ENCODE measurements around the gene PLEKHH3.

Gene PLEKHH3

DNA sequence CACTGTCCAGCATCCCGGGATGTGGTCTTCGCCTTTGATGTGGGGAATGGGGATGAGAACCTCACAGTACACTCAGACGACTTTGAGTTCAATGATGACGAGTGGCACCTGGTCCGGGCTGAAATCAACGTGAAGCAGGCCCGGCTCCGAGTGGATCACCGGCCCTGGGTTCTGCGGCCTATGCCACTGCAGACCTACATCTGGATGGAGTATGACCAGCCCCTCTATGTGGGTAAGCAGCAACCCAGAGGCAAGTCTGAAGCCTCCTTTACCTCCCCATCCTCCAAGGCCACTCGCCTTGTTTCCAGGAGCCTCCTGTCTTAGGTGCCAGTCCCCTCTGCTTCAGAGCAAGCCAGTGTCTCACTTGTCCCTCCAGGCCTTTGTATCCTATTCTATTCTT lies 15.7 kb upstream of the PLEKHH3 start:
- ATAC-seq (ENCODE audit: insufficient read depth, low read depth) (no peak), DNase-seq (no peak)
- H4K20me1 ChIP-seq (ENCODE audit: insufficient read depth, low read length) = no peaks in the 10 kb centered on the region; the same call in 1 of the 2 replicates
- no peak overlapping the region for H3K27ac ChIP-seq (ENCODE audit: low read length)
- H3K9ac ChIP-seq (ENCODE audit: low read depth, low read length) = no peak overlapping the region
- H2AFZ ChIP-seq (ENCODE audit: low read depth, low read length) = no peak overlapping the region
- no peaks in the 10 kb centered on the region for H3K4me1 ChIP-seq (ENCODE audit: insufficient read depth, low read length)
- H3K79me2 ChIP-seq (ENCODE audit: insufficient read depth, low read length) = no peaks in the 10 kb centered on the region
- no peaks in the 10 kb centered on the region for H3K27me3 ChIP-seq (ENCODE audit: insufficient read depth, low read length, poor library complexity)
- H3K36me3 ChIP-seq (ENCODE audit: insufficient read depth, low read length) = peaks cover 18% of the 10 kb centered on the region
- H3K4me3 ChIP-seq (ENCODE audit: low read depth in 1 of 2, low read length in 2 of 2) = no peak overlapping the region
- TF ChIP-seq, protein P1, sequence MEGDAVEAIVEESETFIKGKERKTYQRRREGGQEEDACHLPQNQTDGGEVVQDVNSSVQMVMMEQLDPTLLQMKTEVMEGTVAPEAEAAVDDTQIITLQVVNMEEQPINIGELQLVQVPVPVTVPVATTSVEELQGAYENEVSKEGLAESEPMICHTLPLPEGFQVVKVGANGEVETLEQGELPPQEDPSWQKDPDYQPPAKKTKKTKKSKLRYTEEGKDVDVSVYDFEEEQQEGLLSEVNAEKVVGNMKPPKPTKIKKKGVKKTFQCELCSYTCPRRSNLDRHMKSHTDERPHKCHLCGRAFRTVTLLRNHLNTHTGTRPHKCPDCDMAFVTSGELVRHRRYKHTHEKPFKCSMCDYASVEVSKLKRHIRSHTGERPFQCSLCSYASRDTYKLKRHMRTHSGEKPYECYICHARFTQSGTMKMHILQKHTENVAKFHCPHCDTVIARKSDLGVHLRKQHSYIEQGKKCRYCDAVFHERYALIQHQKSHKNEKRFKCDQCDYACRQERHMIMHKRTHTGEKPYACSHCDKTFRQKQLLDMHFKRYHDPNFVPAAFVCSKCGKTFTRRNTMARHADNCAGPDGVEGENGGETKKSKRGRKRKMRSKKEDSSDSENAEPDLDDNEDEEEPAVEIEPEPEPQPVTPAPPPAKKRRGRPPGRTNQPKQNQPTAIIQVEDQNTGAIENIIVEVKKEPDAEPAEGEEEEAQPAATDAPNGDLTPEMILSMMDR (IDR thresholded peaks at IDR 0.05; ENCODE audit: borderline replicate concordance, extremely low read depth, low read length, poor library complexity, severe bottlenecking) = no peak
- no peak for TF ChIP-seq EZH2 (IDR thresholded peaks at IDR 0.05; ENCODE audit: borderline replicate concordance, low read depth, low read length, severe bottlenecking)
- H3K4me2 ChIP-seq (ENCODE audit: insufficient read depth, low read length) = no peak overlapping the region
- H3K9me3 ChIP-seq (ENCODE audit: insufficient read depth, low read length, severe bottlenecking) = no peaks in the 10 kb centered on the region

DNA sequence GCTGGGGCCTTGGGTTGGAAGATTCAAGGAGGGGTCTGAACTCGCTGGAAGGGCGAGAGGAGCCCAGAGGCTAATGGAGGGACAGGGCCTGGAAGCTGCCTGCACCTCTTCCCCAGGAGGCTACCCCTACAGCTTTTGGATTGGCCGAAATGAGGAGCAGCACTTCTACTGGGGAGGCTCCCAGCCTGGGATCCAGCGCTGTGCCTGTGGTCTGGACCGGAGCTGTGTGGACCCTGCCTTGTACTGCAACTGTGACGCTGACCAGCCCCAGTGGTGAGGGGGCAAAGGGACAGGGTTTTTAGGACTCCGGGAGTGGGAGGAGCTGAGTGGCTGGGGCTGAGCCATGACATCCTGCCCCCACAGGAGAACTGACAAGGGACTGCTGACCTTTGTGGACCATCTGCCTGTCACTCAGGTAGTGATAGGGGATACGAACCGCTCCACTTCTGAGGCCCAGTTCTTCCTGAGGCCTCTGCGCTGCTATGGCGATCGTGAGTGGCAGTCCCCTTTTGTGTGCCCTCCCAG lies 14.3 kb upstream of the PLEKHH3 start:
- TF ChIP-seq, protein P1 (IDR thresholded peaks at IDR 0.05; ENCODE audit: borderline replicate concordance, extremely low read depth, low read length, poor library complexity, severe bottlenecking) = no peak
- TF ChIP-seq EZH2 (IDR thresholded peaks at IDR 0.05; ENCODE audit: borderline replicate concordance, low read depth, low read length, severe bottlenecking) = no peak
- H4K20me1 ChIP-seq (ENCODE audit: insufficient read depth, low read length) = no peaks in the 10 kb centered on the region; the same call in 1 of the 2 replicates
- H2AFZ ChIP-seq (ENCODE audit: low read depth, low read length) = no peak overlapping the region
- no peaks in the 10 kb centered on the region for H3K9me3 ChIP-seq (ENCODE audit: insufficient read depth, low read length, severe bottlenecking)
- no peak overlapping the region for H3K4me2 ChIP-seq (ENCODE audit: insufficient read depth, low read length)
- H3K27me3 ChIP-seq (ENCODE audit: insufficient read depth, low read length, poor library complexity) = no peaks in the 10 kb centered on the region
- no peaks in the 10 kb centered on the region for H3K79me2 ChIP-seq (ENCODE audit: insufficient read depth, low read length)
- H3K27ac ChIP-seq (ENCODE audit: low read length) = no peak overlapping the region
- no peak overlapping the region for H3K9ac ChIP-seq (ENCODE audit: low read depth, low read length)
- no peak overlapping the region for H3K4me3 ChIP-seq (ENCODE audit: low read depth in 1 of 2, low read length in 2 of 2)
- H3K4me1 ChIP-seq (ENCODE audit: insufficient read depth, low read length) = no peaks in the 10 kb centered on the region
- H3K36me3 ChIP-seq (ENCODE audit: insufficient read depth, low read length) = peaks cover 12% of the 10 kb centered on the region
- no peak for DNase-seq
- ATAC-seq (ENCODE audit: insufficient read depth, low read depth) = no peak

DNA sequence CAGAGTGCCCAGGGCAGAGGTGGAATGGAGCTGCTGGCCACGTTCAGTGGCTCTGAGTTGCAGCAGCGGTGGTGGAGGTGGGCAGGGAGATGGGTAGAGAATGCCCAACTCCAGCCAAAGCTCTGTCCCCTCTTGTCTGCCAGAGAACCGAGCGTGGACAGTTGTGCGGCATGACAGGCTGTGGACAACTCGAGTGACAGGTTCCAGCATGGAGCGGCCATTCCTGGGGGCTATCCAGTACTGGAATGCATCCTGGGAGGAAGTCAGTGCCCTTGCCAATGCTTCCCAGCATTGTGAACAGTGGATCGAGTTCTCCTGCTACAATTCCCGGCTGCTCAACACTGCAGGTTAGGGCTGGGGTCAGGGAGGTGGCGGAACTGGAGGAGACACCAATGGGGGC lies 13.8 kb upstream of the PLEKHH3 start:
- no peaks in the 10 kb centered on the region for H3K27me3 ChIP-seq (ENCODE audit: insufficient read depth, low read length, poor library complexity)
- no peak for TF ChIP-seq EZH2 (IDR thresholded peaks at IDR 0.05; ENCODE audit: borderline replicate concordance, low read depth, low read length, severe bottlenecking)
- TF ChIP-seq, protein P1 (IDR thresholded peaks at IDR 0.05; ENCODE audit: borderline replicate concordance, extremely low read depth, low read length, poor library complexity, severe bottlenecking) = no peak
- no peak overlapping the region for H3K4me3 ChIP-seq (ENCODE audit: low read depth in 1 of 2, low read length in 2 of 2)
- no peak overlapping the region for H2AFZ ChIP-seq (ENCODE audit: low read depth, low read length)
- no peaks in the 10 kb centered on the region for H3K4me1 ChIP-seq (ENCODE audit: insufficient read depth, low read length)
- no peak overlapping the region for H3K27ac ChIP-seq (ENCODE audit: low read length)
- DNase-seq (no peak), ATAC-seq (ENCODE audit: insufficient read depth, low read depth) (no peak)
- H3K9me3 ChIP-seq (ENCODE audit: insufficient read depth, low read length, severe bottlenecking) = no peaks in the 10 kb centered on the region
- no peak overlapping the region for H3K4me2 ChIP-seq (ENCODE audit: insufficient read depth, low read length)
- H3K36me3 ChIP-seq (ENCODE audit: insufficient read depth, low read length) = peaks cover 8% of the 10 kb centered on the region; the same call in 1 of the 2 replicates
- H4K20me1 ChIP-seq (ENCODE audit: insufficient read depth, low read length) = no peaks in the 10 kb centered on the region; the same call in 1 of the 2 replicates
- H3K79me2 ChIP-seq (ENCODE audit: insufficient read depth, low read length) = no peaks in the 10 kb centered on the region
- H3K9ac ChIP-seq (ENCODE audit: low read depth, low read length) = no peak overlapping the region

Measured in DND-41 (cell line).